HepG2 (cell line): ENCODE measurements around the gene PSD4. TPM values are rescaled to one million over a fixed set of nuclear protein-coding genes. Genes with fewer than 3 reads are reported as not detected.

ENCODE experiments used
- ATAD3A ChIP-seq: sonication (generic); formaldehyde crosslinking; IDR thresholded peaks from 2 replicates; pipeline ENCODE4 v1.4.0; 2020; ENCODE audit warnings: missing genetic modification reagents
- BCLAF1 ChIP-seq: fragments of 450-650 bp; IDR thresholded peaks from 2 replicates; pipeline ENCODE4 v1.6.1; 2017; ENCODE audit warnings: mild to moderate bottlenecking
- CAMTA2 ChIP-seq: sonication (generic); formaldehyde crosslinking; IDR thresholded peaks from 2 replicates; pipeline ENCODE4 v1.4.0; 2020; ENCODE audit warnings: mild to moderate bottlenecking, missing genetic modification reagents, borderline replicate concordance
- ESRRA ChIP-seq: sonication (generic); formaldehyde crosslinking; IDR thresholded peaks from 2 replicates; pipeline ENCODE4 v1.5.1; 2020; ENCODE audit warnings: mild to moderate bottlenecking, low read depth, missing genetic modification reagents
- FLYWCH1 ChIP-seq: sonication (generic); formaldehyde crosslinking; IDR thresholded peaks from 2 replicates; pipeline ENCODE4 v1.8.1; 2023; ENCODE audit warnings: mild to moderate bottlenecking, missing genetic modification reagents
- FOXM1 ChIP-seq: sonication (generic); formaldehyde crosslinking; IDR thresholded peaks from 2 replicates; pipeline ENCODE4 v1.5.0; 2020; ENCODE audit warnings: missing genetic modification reagents
- HNRNPLL ChIP-seq: fragments of 200-400 bp; formaldehyde crosslinking; IDR thresholded peaks from 2 replicates; pipeline ENCODE4 v1.6.1; 2017; ENCODE audit warnings: mild to moderate bottlenecking, low read depth, low read length; ENCODE audit not compliant: poor library complexity, severe bottlenecking
- KDM6A ChIP-seq: IDR thresholded peaks from 2 replicates; pipeline ENCODE4 v1.6.1; 2016; ENCODE audit warnings: low read depth
- MEIS1 ChIP-seq: sonication (generic); formaldehyde crosslinking; IDR thresholded peaks from 2 replicates; pipeline ENCODE4 v1.9.0; 2021; ENCODE audit warnings: mild to moderate bottlenecking, missing genetic modification reagents, moderate library complexity, borderline replicate concordance
- MIER2 ChIP-seq: IDR thresholded peaks from 2 replicates; pipeline ENCODE4 v1.6.1; 2016; ENCODE audit warnings: missing biosample characterization, missing genetic modification reagents
- PAF1 ChIP-seq: IDR thresholded peaks from 2 replicates; pipeline ENCODE4 v1.6.1; 2016; ENCODE audit warnings: missing genetic modification reagents, missing compliant biosample characterization
- PAWR ChIP-seq: sonication (generic); formaldehyde crosslinking; IDR thresholded peaks from 2 replicates; pipeline ENCODE4 v1.4.0; 2020; ENCODE audit warnings: missing genetic modification reagents, mild to moderate bottlenecking, borderline replicate concordance
- RXRA ChIP-seq: sonication (generic); formaldehyde crosslinking; IDR thresholded peaks from 2 replicates; pipeline ENCODE4 v1.5.1; 2020; ENCODE audit warnings: missing genetic modification reagents
- SOX5 ChIP-seq: IDR thresholded peaks from 2 replicates; pipeline ENCODE4 v1.6.1; 2016; ENCODE audit warnings: borderline replicate concordance
- SP1 ChIP-seq, 2 experiments: fragments of 450-650 bp in 1 of 2; sonication (generic) in 1 of 2; formaldehyde crosslinking in 1 of 2; IDR thresholded peaks; 2 replicates each; pipeline versions ENCODE4 v1.4.0 to v1.6.1; 2016 to 2020; ENCODE audit warnings: missing genetic modification reagents in 1 of 2
- ZMYM3 ChIP-seq: sonication (generic); formaldehyde crosslinking; IDR thresholded peaks from 2 replicates; pipeline ENCODE4 v1.5.1; 2020; ENCODE audit warnings: mild to moderate bottlenecking, missing genetic modification reagents
- ZNF33A ChIP-seq: sonication (generic); formaldehyde crosslinking; IDR thresholded peaks from 2 replicates; pipeline ENCODE4 v1.5.1; 2020; ENCODE audit warnings: missing genetic modification reagents, mild to moderate bottlenecking, moderate library complexity, borderline replicate concordance
- ZNF564 ChIP-seq: sonication (generic); formaldehyde crosslinking; IDR thresholded peaks from 2 replicates; pipeline ENCODE4 v1.8.1; 2023; ENCODE audit warnings: mild to moderate bottlenecking, missing genetic modification reagents
- ZNF577 ChIP-seq: sonication (generic); formaldehyde crosslinking; IDR thresholded peaks from 2 replicates; pipeline ENCODE4 v1.4.0; 2020; ENCODE audit warnings: mild to moderate bottlenecking, low read depth, missing genetic modification reagents, borderline replicate concordance
- ZNF652 ChIP-seq: IDR thresholded peaks from 2 replicates; pipeline ENCODE4 v1.6.1; 2016; ENCODE audit warnings: low read depth, borderline replicate concordance
- polyA plus RNA-seq, 8 experiments: library from polyadenylated mRNA; depleted of rRNA in 3 of 8; stranded (reverse) in 7 of 8; unstranded in 1 of 8; fragments of >200 nt; fragmentation: Illumina TruSeq in 4 of 8; extraction: Trizol in 4 of 8; gene quantifications; 2 replicates each; pipeline versions ENCODE4 v1.2.1 to v1.2.3, GENCODE V29; 2011 to 2016; ENCODE audit warnings: low read depth in 4 of 8, missing spikeins in 1 of 8, mixed read lengths in 1 of 8; ENCODE audit not compliant: insufficient read depth in 1 of 8
- total RNA-seq, 5 experiments: library from RNA; depleted of rRNA; stranded (reverse); fragments of >200 nt; fragmentation: Illumina TruSeq; extraction: Trizol; gene quantifications; 2 replicates each; pipeline ENCODE4 v1.2.3, GENCODE V29; 2016; ENCODE audit warnings: low read depth in 1 of 5
- TF ChIP-seq, protein P1 (sequence below): sonication (generic); formaldehyde crosslinking; IDR thresholded peaks from 2 replicates; pipeline ENCODE4 v1.5.1; 2020; ENCODE audit warnings: mild to moderate bottlenecking, missing genetic modification reagents, borderline replicate concordance
- TF ChIP-seq, protein P2 (sequence below): sonication (generic); formaldehyde crosslinking; IDR thresholded peaks from 2 replicates; pipeline ENCODE4 v1.4.0; 2020; ENCODE audit warnings: missing genetic modification reagents
- TF ChIP-seq, protein P3 (sequence below): sonication (generic); formaldehyde crosslinking; IDR thresholded peaks from 2 replicates; pipeline ENCODE4 v1.8.0; 2022; ENCODE audit warnings: mild to moderate bottlenecking, missing genetic modification reagents, borderline replicate concordance

Gene PSD4
- total and polyA plus RNA-seq, 2 of the 13 experiments (the other 11 are each of a cell fraction or from before 2014, with no cell fraction given): 5.8 to 9.4 TPM

DNA sequence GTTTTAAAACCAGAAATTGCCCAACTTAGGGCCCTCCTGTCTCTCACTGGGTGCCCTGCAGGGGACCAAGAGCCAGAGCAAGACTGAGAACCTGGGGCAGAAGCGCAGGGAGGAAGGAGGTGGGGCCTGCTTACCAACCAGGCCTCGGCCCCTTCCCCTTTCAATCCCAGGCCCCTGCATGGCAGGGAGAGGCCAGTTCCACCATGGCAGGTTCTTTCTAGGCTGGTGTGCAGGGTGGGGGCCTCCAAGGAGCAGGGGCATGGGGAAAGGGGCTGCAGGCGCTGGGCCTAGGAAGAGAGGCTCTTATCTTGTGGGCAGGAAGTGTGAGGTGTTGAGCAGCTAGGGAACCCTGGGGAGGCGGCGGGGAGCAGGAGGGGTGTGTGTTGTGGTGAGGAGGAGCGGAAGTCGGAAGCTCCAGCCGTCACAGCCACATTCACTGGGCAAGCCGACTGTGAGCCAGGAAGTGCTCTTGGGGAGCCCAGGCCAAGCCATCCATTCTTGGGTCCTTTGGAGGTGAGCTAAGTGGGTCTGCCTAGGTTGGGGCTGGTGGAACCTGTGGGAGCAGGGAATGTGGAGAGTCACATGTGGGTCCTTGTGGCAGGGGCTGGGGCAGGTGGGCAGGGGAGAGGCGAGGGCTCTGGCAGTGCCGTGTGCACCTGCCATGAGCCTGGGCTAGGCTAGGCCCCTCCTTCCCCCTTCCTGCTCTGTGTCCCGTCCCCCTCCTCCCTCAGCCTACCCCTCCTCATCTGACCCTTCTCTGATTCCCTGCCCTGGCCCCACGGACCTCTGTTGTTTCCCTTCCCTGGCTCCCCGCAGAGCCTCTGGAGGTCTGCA, at the start of gene PSD4 (continued):
- TF ChIP-seq, protein P1, sequence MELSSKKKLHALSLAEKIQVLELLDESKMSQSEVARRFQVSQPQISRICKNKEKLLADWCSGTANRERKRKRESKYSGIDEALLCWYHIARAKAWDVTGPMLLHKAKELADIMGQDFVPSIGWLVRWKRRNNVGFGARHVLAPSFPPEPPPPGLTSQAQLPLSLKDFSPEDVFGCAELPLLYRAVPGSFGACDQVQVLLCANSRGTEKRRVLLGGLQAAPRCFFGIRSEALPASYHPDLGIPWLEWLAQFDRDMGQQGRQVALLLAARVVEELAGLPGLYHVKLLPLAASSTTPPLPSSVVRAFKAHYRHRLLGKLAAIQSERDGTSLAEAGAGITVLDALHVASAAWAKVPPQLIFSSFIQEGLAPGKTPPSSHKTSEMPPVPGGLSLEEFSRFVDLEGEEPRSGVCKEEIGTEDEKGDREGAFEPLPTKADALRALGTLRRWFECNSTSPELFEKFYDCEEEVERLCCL (CRISPR knock-in tag): 0 out of 2 replicates have a peak, but pooled peaks have one; percentile 26
- TF ChIP-seq RXRA (CRISPR knock-in tag) (peak; percentile 32; the same call in 1 of the 2 replicates), FLYWCH1 (CRISPR knock-in tag) (no peak), ATAD3A (CRISPR knock-in tag) (no peak), ESRRA (CRISPR knock-in tag) (no peak), MEIS1 (CRISPR knock-in tag) (no peak), PAF1 (CRISPR knock-in tag) (no peak), FOXM1 (CRISPR knock-in tag) (no peak), ZNF564 (no peak; the same call in 1 of the 2 replicates), ZNF652 (CRISPR knock-in tag) (no peak), BCLAF1 (no peak), SOX5 (CRISPR knock-in tag) (no peak), ZNF577 (no peak), ZNF33A (CRISPR knock-in tag) (no peak), MIER2 (CRISPR knock-in tag) (no peak), ZMYM3 (no peak; the same call in 1 of the 2 replicates), CAMTA2 (CRISPR knock-in tag) (no peak), HNRNPLL (no peak), KDM6A (no peak), PAWR (CRISPR knock-in tag) (no peak), SP1 (IDR thresholded peaks at IDR 0.05) (no peak), SP1 (CRISPR knock-in tag; IDR thresholded peaks at IDR 0.05) (no peak)
- TF ChIP-seq, protein P2, sequence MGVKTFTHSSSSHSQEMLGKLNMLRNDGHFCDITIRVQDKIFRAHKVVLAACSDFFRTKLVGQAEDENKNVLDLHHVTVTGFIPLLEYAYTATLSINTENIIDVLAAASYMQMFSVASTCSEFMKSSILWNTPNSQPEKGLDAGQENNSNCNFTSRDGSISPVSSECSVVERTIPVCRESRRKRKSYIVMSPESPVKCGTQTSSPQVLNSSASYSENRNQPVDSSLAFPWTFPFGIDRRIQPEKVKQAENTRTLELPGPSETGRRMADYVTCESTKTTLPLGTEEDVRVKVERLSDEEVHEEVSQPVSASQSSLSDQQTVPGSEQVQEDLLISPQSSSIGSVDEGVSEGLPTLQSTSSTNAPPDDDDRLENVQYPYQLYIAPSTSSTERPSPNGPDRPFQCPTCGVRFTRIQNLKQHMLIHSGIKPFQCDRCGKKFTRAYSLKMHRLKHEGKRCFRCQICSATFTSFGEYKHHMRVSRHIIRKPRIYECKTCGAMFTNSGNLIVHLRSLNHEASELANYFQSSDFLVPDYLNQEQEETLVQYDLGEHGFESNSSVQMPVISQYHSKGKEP (CRISPR knock-in tag): no peak
- TF ChIP-seq, protein P3, sequence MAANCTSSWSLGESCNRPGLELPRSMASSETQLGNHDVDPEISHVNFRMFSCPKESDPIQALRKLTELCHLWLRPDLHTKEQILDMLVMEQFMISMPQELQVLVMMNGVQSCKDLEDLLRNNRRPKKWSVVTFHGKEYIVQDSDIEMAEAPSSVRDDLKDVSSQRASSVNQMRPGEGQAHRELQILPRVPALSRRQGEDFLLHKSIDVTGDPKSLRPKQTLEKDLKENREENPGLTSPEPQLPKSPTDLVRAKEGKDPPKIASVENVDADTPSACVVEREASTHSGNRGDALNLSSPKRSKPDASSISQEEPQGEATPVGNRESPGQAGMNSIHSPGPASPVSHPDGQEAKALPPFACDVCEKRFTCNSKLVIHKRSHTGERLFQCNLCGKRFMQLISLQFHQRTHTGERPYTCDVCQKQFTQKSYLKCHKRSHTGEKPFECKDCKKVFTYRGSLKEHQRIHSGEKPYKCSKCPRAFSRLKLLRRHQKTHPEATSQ (CRISPR knock-in tag): no peak
